Renal cortical epithelial cell (primary cell): Measurements from ENCODE around the gene CCDC93. TPM values are rescaled to one million over a fixed set of nuclear protein-coding genes. Genes with fewer than 3 reads are reported as not detected.
"Not testable (repeated sequence)": the region's sequence is repeated elsewhere in the genome, so short reads cannot be mapped to it uniquely, and the experiment has no call there.

Experiments used
- DNase-seq: peaks from one replicate; pipeline ENCODE4 v3.0.0-alpha.2; 2011; ENCODE audit warnings: low read depth
- total RNA-seq: library from RNA; depleted of rRNA; stranded (reverse); fragments of >200 nt; gene quantifications from 2 replicates; pipeline ENCODE4 v1.2.3, GENCODE V29; 2014

Gene CCDC93
- total RNA-seq, 1 donor from 2014 or later: 40.5 TPM

DNA sequence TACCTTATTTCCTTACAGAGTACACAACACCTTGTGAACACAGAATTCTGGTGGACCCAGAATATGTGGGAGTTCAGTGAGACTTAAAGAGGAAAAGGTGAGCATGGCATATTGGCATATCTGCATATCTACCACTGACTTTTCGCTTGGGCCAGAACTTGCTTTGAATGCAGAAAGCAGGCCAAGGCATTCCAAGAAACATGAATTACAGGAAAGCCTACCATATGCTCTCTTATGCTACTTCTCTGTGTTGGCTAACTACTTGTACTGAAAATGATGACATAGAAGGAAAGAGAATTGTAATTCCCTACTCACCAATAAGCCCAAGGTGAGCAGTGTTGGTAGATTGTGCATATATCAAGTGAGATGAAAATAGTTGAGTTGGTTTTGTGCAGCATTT, 31.4 kb upstream of the CCDC93 start:
- no peak for DNase-seq

DNA sequence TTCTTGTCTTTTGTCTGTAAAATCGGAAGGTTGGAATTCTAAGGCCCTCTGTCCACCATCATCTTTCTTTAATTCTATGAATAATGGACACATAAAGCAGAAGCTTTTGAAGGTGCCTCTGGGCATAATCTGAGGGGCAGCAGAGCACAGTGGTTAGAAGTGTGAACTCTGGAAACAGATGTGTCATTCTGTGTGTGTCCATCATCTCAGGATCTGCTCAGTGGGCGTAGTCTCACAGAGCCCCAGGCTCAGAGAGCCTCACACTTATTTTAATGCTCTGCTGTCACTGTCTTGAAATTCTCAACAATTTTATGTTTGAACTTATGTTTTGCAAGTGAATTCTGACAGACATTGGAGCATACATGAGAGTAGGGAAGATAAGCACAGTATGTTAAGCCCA, 31.0 kb upstream of the CCDC93 start:
- DNase-seq: no peak

DNA sequence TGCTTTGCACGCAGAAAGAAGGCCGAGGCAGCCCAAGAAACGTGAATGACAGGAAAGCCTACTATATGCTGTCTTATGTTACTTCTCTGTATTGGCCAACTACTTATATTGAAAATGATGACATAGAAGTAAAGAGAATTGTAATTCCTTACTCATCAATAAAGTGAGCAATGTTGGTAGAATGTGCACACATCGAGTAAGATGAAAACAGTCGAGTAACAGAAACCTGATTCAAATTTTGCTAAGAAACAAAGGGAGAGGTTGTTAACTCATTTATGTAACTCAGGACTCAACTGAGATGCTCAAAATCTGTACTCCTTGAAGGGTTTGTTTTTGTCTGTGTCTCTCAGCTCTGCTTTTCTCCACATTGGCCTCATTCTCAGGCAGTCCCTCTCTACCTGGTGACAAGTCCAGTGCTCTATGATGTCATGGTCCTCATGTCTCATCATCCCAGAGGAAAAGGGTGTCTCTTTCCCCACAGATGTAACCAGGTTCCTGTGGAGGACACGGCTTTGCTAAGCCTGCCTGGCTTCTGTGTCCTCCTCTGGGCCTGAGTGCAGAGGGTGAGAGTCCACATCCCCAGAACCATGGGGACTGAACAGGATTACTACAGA, 30.3 kb upstream of the CCDC93 start:
- DNase-seq: no peak

DNA sequence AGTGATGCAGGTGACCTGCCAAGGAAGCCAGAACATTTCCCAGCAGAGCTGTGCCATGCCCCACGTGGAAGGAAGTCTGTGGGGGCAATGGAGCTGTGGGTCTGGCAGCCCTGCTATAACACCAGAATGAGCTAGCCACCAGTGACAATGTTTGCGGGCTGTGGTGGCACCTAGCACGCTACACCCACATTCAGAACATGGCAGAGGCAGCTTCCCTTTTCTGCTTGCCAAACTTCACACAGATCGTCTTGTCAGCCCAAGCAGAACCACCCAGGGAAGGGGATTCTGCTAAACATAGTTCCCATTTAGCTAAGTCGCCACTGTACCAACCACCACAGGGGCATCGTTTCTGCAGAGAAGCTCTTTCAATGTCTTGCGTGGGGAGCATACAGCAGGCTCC, 27.0 kb upstream of the CCDC93 start:
- no peak for DNase-seq

DNA sequence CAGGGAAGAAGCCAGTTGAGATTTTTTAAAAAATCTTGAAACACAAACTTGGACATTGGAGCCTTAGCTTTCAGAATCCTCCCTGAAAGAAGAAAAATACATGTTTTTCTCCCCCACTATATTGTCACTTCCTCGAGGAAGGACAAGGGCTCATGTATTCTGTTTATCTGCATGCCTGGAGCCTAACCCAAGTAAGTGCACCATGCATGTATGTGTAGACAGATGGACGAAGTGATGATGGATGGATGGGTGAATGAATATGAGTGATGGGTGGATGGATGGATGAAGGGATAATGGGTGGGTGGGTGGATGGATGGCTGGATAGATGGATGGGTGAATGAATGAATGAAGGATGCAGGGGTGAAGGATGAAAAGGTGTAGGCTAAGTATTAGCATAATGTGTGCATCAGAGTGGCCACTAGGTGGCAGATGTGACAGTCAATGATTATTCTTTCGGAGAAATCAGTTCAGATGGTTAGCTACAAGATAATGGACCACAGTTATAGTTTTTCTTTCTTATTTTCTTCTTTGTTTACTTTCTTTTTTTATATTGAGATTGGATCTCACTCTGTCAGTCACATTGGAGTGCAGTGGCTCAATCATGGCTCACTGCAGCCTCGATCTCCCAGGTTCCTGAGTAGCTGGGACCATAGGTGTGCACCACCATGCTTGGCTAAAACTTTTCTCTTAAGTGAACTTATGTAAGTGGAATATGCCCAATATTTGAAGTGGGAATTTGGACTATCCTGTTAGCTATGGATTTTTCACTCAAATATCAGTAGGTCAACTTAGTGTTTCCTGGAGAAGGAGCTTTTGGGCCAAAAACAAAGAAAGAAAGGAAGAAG, 18.5 kb upstream of the CCDC93 start:
- DNase-seq: peak; percentile 22

DNA sequence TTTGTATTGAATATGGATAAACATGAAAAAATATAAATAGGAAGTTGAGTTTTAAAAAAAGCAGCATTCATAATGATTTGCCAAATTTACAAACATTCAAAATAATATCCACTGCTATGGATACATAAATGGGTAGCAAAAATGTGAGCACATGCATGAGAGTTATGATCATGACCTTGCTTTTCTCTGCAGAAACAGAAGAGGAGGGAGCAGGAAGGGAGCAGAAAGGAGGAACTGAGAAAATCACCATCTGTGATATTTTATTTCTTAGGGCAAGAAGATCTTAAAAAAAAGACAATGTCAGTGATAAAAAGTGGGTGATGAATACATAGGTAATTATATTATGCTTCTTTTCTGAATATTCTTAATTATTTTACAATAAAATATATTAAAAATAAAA, 17.7 kb upstream of the CCDC93 start:
- DNase-seq: no peak

DNA sequence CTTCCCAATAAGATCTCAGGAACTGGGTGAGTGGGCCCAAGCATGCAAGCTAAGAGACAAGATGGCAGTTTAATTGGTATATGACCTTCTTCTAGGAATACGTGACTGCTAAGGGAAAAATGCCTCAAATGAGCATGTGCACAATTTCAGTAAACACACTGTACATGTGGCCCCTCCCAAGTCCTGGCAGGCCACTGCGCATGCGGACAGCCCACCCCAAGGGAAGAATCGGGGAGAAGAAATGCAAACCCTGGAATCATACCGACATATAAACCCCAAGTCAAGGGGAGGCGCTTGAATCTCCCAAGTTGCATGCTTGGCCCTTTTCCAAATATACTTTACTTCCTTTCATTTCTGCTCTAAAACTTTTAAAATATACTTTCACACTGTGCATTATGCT, 15.2 kb upstream of the CCDC93 start:
- no peak for DNase-seq

DNA sequence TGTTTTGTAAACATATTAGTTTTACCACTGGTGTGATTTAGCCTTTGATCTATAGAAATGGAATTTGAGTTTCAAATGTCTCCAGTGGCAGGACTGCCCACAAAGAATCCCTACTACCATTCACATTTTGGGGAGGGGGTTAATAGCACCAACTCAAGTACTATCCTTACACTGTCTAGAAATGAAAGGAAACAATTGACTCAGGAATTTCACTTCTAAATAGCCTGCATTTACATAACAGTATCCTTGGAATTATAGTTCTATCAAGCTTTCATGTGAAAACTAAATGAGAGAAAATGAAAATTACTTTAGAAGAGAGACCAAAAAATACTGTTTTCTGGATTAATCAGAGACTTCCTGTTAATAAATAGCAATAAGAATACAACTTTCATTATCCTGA, 7.5 kb upstream of the CCDC93 start:
- DNase-seq: no peak

DNA sequence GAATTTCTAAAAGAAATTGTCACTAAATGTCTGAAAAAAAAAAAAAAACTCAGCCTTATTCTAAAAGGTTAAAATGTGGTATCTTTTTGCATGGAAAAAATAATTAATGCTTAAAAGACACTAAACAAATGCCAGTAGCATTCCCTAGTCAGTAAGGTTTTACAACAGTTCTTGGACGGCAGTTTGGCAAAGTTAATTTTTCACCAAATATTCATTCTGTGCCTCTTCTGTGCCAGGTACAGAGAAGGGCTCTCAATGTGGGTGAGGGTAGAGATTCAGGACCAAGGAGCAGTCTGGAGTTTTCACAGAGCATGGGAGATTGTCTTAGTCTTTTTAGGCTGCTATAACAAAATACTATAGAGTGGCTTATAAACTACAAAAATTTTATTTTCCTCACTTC, 6.0 kb upstream of the CCDC93 start:
- DNase-seq: no peak

DNA sequence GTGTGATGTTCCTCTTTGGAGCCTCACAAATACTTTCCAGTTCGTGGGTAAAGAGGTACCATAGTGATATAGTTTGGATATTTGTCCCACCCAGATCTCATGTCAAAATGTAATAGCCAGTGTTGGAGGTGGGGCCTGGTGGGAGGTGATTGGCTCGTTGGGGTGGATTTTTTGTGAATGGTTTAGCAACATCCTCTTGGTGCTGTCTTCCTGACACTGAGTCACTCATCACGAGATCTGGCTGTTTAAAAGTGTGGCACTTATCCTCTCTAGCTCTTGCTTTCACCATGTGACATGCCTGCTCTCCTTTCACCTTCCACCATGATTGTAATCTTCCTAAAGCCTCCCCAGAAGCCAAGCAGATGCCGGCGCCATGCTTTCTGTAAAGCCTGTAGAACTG, 3.0 kb upstream of the CCDC93 start:
- DNase-seq: no peak

DNA sequence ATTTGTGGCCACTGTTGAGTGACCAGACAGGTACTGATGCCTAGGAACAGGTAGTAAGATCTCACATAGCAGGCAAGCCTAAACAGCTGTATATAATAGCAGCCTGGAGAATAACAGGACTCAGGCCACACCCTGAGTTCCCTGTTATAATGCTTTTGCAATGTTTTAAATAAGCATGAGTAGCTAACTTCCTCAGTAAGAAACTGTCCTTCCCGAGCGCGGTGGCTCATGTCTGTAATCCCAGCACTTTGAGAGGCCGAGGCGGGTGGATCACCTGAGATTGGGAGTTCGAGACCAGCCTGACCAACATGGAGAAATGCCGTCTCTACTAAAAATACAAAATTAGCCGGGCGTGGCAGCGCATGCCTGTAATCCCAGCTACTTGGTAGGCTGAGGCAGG, 1.9 kb upstream of the CCDC93 start:
- DNase-seq: not testable (repeated sequence)

DNA sequence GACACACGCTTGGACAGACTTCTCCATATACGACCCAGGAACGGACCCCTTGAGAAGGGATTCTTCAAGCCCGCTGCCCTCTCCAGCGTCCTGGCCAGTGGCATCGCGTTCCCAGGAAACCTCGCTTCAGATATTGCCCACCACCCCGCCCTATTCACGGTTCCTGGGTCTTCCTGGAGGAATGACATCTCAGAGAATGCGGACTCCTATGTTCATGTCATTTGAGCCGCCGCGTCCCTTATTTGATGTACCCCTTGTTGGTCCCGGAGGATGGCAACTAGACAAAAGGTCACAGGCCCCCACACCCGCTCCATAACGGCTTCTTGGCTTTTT, 588 bp upstream of the CCDC93 start:
- DNase-seq: no peak

DNA sequence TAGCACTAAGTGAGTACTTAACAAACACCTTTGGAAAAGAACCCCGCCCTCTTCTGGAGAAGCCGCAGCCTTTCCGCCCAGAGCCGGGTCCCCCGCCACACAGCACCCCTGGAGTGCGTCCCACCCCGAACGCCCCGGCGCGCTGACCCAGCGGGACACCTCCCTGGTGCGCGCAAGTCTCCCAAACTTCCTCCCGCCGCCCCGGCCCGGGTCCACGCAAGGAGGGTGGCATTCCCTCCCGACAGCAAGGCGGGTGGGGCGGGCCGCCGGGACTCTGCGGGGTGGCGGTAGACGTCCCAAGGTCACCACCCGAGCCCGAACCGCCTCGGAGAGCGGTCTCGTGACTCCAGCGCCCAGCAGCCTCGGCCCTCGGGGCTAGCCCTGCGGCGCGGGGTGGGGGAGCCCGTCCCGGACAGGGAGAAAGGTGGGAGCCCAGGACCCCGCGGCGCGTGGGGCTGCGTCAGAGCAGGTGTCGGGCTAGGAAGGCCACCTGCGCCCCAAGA, 598 bp downstream of the CCDC93 start:
- no peak for DNase-seq

DNA sequence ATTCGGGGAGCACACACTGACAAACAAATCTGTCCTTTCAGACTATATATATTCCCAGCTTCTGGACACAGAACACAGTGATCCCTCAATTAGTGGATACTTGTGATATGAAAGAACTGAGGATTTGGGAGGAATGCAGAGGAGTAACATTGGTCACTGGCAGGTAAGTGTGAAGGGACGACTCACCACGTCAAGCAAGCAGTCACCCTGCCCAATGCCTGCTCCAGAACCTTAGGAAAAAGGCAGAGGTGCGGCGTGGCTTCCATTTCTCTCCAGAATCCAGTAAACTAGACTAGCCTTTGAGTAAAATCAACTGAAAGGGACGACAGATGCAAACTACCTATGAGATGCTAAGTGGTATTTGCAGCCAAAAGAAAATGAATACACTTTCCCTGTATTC, 1.1 kb downstream of the CCDC93 start:
- no peak for DNase-seq

DNA sequence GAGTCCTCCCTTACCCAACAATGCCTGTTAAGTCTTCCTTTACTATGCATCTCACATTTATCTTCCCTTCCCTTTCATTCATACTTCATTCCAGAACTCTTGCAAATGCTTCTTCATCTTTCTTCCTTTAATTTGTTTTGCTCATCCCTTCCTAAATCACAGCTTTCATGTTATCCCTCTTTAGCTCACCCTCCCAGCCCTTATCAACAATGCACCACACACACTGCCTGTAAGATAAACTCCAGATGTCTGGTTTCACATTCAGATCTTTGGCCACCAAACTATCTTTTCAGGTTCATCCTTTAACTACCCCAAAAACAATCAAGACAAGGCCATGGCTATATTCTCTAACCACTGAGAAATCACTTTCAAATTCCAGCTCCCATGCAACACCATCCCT, 3.4 kb downstream of the CCDC93 start:
- no peak for DNase-seq

DNA sequence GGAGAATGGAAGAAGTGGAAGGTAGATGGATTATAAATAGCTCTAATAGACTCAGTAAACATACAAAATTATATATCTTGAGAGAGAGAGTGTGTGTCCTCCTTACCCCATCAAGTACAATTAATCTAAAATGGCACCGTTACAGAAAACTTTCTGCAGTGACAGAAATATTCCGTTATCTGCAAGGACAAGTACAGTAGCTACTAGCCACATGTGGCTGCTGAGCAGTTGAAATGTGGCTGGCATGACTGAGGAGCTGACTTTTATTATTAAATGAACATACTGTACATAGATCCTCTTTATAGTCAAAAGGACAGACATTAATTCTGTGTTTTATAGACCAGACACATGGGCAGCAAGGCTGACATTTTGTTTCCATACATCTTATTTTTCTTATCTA, 7.0 kb downstream of the CCDC93 start:
- no peak for DNase-seq

DNA sequence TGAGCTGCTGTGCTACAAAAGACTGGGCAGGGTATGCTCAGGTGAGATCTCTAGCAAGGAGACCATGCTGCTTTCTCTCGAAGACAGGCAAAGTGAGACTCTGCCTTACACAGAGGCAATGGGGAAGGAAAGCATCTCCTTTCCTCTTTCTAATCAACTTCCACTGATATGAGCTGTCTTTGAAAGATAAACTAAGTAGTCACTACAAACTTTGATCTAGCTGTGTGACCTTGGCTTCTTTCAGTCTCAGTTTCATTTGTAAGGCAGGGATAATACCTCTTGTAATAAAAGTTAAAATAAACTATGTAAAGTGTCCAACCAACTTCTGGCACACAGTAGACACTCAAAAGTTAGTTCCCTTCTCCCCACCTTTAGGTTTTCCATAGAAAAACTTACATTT, 7.5 kb downstream of the CCDC93 start:
- no peak for DNase-seq

DNA sequence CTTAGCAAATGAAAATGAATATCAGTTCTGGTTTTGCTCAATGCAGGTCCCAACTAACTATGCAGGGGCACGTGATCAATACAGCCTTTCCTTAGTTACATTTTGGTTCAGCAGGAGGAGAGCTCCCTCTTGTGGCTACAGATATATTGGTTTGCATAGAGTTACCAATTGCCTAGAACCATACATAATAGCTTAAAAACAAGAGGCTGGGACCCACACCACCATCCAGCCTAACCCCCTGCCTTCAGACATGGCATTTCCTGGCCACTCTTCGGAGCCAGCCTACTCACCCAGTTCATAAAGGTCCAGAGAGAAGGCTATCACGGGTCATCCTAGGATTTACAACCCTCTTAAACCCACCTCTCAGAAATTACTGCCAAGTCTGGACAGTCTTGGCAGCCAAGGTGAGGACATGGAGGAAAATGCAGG, 10.5 kb downstream of the CCDC93 start:
- DNase-seq: peak; percentile 79

DNA sequence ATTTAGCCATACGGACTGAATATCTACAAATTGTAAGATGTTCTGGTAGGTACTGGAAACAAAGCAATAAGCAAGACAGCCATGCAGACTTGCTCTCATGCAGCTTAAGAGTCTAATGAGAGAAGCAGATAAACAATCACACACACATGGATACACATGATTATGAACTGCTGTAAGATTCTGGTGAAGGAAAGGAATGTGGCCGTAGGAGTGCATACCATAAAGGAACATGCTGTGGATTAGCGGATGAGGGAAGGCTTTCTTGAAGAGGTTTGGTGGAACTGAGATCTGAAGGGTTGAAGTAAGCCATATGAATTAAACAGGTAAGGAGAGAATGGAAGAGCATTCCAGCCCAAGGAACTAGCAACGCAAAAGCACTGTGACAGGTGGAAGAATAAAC, 13.8 kb downstream of the CCDC93 start:
- DNase-seq: no peak

DNA sequence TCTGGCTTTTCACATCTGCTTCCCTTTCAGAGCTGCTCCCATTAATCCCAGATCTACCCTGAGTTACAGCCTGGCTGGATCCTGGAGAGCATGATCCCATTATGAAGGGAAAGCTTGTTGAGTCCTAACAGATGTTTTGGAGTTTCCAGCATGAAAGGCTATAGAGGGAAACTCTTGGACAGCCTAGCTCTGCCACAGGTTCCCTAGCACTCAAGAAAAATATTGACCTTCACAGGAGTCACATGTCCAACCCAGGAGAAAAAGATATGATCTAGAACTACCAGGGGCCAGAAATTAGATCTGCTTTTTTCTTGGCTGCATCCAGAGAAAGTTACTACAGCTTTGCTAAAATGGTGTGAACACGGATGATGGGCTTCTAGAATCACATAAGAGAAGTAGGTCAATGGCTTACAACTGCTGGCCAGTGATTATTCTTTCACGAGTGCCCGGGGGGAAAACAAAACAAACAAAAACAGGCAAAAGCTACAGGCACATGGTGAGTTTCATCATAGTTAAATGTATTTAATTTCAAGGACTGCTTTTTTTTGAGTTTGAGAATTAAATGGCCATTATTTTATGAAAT, 15.9 kb downstream of the CCDC93 start:
- no peak for DNase-seq

DNA sequence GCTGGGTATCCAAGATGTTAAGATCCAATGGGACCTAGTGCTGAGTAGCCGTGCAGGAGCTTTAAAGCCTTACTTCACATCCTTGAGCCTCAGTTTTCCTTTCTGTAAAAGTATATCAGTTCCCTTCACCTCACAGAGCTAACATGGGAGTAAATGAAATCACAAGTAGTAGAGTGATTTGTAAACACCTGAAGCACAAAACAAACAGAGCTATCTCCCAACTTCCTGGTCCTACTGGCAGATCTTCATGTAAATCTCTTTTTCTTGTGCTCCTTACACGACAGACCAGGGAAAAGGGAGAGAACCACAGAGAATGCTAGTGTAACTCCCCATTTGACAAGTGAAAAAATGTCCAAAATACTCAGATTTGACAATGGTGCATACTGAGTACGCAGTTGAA, 17.3 kb downstream of the CCDC93 start:
- no peak for DNase-seq

DNA sequence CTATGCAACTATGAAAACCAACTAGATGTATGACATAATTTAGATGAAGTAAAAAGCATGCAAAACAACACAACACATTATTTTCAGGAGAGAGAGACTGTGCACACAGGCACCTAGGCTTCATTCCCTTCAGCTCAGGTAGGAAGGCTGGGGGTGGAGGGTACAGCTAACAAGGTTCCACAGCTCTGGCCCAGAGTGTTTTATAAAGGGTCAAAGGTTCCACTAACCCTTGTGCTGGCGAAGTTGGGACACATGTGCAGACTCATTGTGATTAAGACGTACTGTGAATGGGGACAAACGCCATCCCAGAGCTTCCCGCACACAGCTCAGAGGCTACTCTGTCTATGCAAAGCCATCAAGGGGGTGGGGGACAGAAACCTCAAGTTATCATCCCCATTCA, 19.1 kb downstream of the CCDC93 start:
- DNase-seq: no peak

DNA sequence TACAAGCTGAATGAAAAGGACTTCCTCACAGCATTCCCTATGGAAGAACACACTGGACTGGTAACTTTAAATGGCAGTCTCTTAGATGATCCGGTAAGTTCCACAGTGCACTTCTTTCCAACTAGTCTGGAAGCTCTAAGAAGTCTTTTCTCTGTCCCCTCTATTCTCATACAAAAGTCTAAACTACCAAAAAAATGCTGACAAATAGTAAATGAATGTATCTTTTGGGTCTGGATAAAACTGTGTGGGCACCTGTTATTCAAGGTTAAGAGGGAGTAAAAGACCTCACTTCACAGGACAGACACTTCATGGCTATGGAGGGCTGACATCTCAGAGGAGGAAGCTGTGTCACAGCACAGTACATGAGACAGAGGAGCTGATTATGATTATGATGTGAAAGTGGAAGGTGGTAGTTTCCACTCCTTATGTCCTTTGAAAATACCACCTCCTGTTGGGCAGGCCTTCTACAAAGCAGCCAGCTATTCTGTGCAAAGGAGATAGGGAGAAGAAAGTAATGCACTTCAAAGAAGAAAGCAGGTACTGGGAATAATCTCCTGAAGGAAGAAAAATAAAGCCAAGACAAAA, 23.9 kb downstream of the CCDC93 start:
- no peak for DNase-seq
